SKM-1 treated with dmso at 0.1 percent for 144 hours (cell line): ENCODE measurements around the gene SYNGR1.

Experiments
- DNase-seq: peaks from one replicate; lab custom pipeline; 2025; ENCODE audit not compliant: unreplicated experiment; lab: John Stamatoyannopoulos, UW

The SYNGR1 gene, protein sequence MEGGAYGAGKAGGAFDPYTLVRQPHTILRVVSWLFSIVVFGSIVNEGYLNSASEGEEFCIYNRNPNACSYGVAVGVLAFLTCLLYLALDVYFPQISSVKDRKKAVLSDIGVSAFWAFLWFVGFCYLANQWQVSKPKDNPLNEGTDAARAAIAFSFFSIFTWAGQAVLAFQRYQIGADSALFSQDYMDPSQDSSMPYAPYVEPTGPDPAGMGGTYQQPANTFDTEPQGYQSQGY

DNA sequence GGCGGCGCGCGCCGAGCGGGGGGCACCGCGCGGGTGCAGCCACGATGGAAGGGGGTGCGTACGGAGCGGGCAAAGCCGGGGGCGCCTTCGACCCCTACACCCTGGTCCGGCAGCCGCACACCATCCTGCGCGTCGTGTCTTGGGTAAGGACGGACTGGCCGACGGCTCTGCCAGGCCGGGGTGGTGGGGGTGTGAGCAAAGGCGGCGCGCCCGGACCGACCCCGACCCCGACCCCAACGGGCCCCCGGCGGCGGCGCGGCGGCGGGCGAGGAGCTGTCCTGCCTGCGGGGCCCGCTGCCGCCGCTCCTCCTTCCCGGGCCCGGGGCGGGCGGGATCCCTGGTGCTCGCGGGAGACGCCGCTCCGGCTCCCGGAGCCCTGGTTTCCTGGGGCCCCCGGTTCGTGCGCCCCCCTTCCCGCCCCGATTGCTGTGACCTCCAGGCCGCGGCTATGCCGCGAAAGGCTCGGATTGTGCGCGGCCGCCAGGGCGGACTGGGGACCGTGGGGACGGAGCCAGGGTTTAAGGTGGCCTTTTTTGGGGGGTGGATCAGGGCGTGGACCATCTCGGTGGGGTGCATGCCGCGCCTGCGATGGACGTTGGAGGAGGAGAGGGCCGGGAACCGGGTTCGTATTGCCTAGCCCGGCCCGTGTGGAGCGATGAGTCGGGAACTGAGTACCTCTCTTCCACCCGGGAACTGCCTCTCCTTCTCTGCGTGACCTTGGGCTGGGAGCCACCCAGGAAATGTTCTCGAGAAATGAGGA is at the start of gene SYNGR1:
Gene SYNGR1 (plus strand): TSS at position 25 of the 760 bp plus-strand sequence. CDS start 20 bp downstream, at position 45.
- no peak for DNase-seq

DNA sequence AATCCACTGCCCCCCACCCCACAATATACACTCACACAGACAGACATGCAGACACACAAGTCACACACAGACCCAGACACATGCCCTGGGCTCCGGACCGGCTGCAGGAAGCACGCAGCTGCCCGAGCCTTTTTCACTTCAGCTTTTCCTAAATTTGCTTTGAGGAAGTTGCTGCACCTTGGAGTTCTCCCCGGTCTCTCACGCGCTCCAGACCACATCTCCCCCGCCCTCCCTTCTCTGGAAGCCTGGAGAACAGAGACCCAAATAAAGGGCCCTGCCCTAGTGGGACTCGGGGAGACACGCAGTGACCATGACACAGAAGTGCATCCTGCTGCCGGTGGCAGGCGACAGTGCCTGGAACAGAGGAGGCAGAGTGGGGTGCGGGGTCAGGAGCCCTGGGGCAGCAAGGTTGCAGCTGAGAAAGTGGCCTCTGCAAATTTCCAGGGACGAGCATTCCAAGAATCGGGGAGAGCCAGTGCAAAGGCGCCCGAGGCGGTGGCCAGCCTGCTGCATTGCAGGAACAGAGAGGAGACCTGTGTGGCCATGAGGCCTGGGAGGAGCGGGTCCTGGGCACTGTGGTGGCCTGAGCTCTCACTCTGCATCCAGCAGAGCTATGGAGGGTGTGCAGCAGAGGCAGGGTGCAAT is 49.5 kb upstream of the SYNGR1 start:
- DNase-seq, result peak; percentile 77

DNA sequence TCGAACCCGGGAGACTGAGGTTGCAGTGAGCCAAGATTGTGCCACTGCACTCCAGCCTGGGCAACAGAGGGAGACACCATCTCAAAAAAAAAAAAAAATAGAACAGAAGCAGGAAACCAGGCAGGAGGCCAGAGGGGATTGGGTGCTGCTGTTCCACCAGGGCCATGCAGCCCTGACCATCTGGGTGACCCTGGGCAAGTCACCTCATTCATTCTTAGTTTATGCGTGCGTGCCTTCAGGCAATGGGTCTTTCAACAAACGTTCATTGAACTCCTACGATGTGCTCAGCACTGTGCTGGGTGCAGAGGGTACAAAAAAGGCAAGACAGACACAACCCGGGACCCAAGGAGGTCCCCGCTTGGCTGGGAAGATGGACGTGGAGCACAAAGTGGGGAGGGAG is 48.7 kb upstream of the SYNGR1 start:
- no peak for DNase-seq

DNA sequence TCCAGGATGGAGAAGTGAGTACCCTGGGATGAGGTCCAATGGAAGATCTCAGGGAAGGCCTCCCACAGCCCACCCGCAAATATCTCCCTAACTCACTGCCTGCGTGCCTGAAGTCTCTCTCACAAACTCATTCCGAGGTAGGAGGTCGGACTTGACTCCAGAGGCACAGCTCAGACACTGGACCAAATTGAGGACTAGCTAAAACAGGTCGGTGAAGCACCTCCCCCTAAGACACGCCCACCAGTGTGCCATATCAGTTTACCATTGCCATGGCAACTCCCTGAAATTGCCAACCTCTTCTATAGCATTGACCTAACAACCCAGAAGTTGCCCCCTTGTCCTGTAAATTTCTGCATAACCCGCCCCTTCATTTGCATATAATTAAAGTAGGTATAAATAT is 47.9 kb upstream of the SYNGR1 start:
- DNase-seq, result no peak

DNA sequence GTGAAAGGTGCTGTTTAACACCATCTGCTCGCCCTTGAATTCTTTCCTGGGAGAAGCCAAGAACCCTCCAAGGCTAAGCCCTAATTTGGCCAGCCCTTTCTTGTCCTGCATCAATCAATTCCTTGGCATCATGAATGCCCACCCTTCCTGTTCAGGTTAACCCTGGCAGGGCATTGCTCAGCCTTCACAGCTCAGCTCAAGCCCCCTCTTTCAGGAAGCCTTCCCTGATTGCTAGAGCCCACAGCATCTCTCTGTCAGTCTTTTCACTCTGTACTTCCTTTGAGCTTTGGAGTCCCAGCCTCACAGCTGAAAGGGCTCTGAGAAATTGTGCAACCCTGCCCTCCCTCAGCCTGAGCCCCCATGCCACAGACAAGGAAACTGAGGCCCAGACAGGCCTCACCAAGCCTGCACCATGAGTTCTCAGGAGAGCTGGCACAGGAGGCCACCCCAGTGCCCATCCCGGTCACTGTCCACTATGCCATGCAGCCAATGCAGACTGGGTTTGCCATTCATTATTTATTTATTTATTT is 47.3 kb upstream of the SYNGR1 start:
- no peak for DNase-seq

DNA sequence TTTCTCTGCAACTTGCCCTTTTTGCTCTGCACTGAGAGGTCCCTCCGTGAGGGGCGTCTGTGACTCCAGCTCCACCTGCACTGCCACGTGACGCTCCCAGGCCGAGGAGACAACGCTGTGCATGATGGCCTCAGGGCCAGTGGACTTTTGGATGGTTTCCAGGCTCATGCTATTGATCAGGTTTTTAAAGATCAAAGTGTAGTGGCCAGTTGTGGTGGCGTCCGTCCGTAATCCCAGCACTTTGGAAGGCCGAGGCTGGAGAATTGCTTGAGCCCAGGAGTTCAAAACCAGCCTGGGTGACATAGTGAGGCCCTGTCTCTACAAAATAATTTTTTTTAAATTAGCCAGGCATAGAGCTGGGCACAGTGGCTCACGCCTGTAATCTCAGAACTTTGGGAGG is 46.4 kb upstream of the SYNGR1 start:
- no peak for DNase-seq

DNA sequence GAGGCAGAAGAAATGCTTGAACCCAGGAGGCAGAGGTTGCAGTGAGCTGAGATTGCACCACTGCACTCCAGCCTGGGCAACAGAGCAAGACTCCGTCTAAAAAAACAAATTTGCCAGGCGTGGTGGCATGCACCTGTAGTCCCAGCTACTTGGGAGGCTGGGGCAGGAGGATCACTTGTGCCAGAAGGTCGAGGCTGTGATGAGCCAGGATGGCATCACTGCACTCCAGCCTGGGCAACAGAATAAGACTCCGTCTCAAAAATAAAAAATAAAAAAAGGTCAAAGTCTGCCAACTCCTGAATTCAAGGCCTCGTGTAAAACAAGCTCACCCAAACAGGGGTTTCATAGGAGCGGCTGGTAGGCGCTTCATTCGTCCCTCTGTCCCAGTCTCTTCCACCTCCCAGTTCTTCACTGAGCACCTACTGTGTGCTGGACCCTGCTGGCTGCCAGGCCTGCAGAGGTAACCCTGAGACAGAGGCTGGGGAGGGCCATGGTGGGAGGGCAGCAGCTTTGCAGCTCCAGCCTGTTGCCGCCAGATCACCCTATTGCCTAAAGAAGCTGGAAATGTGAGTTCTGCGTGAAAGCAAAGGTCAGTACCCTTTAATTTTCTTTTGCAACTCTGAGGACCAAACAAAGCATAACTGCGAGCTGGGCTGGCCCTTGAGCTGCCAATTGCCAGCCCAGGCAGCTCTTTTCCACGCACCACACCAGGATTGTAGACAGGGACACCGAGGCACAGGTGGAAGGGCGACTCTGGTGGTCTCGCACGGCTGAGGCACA is 45.7 kb upstream of the SYNGR1 start:
- no peak for DNase-seq

DNA sequence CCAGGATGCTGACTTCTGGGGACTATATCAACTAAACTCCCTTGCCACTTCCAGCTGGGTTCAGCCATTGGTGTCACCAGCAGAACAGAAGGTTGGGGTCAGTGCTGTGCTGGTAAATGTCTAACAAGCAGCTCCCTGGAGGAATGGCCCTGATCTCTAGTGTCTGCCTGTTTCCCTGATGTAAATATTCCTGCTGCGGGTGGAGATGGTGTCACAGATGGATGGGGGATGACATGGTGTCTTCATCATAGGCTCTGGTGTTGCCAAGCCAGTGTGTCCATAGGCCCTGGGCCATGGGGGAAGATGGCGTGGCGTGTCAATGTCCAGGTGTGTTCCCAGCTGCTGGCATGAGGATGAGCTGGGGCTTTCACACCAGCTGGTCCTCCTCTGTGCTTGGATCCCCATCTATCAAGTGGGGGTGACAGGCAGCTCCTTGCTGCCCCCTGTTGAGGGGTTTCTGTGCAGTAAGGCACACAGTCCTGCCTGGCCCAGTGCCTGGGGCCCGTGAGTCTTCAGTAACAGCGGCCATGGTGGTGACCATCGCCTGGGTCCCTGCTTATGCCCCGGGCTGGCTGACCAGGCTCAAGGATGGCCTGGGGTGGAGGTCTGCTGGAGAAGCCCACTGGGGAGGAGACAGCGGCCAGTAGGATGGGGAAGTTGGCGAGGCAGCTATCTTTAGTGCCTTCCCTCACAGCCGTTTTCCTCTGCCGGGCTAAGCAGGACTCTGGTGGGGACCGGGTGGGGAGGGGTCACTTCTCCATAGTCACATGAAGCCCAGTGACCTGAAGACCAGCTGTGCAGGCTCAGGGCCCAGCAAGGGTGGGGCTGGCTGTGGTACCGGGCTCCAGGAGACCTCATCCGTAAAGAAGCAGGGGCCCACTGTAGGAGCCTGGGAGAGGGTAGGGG is 43.1 kb upstream of the SYNGR1 start:
- DNase-seq, result no peak

DNA sequence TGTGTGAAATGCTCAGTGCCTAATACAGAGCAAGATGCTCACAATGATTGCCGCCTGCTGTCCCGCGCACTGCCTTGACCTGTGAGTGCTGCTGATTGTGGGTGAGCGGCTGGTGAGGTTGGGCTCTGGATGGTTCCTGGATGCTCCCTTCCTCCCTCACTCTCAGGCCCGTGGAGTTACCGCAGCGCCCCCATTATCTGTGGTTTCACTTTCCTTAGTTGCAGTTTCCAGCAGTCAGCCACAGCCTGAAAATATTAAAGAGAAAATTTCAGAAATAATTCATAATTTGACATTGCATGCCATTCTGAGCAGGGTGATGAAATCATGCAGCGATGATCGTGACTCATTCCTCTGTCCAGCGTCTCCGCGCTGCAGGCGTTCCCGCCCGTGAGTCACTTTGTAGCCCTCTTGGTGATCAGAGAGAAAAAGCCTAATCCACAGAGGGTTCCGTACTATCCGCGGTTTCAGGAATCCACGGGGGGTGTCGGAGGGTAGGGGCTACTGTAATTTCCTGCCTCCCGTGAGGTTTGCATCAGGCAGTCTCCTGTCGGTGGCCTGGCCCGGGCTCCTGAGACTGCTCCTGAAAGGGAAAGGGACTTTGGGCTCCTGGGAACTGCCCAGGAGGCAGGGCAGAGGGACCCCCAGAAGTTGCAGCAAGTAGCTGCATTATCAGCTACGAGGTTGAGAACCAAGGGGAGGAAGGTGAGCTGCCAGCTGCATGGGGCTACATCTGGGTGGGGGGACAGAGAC is 41.0 kb upstream of the SYNGR1 start:
- DNase-seq, result no peak

DNA sequence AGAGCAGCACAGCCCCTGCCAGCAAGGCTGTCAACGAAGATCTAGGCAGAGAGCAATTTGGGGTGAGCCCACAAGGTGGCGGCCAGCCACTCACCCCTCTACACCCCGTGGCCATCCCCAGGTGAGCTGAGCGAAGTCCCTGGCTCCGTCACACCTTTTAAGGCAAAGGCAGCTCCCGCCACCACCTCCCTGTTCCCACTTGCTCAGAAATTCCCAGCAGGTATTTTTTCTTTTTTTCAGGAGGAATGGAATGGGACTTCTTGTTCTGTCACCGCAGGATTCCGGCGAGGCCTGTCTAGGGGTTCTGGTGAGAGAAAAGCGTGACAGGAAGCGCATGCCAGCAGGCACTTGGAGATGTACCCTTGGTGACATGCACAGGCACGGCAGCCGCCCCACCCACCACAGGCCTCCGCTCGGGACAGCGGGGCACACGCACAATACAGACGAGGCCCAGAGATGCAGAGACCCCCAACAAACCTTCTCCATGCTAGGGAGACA is 40.4 kb upstream of the SYNGR1 start:
- no peak for DNase-seq

DNA sequence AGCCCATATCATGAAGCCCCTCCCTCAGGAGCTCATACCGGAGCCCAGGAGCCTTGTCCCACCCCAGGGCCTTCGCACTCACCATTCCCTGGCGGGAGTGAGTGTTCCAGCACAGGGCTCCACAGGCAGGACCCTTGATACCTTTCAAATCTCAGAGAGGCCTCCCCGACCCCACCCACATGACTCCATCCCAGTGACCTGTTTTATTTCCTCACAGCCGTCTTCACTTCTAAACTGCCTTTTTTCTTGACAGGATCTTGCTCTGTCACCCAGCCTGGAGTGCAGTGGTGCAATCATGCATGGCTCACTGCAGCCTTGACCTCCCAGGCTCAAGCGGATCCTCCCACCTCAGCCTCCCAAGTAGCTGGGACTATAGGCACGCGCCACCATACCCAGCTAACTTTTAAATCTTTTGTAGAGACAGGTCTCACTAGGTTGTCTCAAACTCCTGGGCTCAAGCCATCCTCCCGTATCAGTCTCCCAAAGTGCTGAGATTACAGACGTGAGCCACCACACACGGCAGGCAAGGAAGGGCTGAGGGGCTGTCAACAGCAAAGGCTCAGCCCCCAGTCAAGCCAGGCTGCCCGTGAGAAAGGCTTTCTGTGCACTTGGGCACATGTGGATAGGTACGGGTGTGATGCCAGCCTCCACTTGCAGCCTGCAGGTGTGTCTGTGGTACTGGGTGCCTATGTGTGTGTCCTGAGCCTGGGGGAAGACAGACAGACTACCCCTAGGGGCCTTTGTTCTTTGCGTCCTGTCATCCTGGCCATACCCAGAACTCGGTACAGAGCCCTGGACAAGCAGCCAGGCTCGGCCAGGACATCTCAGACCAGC is 39.7 kb upstream of the SYNGR1 start:
- no peak for DNase-seq

DNA sequence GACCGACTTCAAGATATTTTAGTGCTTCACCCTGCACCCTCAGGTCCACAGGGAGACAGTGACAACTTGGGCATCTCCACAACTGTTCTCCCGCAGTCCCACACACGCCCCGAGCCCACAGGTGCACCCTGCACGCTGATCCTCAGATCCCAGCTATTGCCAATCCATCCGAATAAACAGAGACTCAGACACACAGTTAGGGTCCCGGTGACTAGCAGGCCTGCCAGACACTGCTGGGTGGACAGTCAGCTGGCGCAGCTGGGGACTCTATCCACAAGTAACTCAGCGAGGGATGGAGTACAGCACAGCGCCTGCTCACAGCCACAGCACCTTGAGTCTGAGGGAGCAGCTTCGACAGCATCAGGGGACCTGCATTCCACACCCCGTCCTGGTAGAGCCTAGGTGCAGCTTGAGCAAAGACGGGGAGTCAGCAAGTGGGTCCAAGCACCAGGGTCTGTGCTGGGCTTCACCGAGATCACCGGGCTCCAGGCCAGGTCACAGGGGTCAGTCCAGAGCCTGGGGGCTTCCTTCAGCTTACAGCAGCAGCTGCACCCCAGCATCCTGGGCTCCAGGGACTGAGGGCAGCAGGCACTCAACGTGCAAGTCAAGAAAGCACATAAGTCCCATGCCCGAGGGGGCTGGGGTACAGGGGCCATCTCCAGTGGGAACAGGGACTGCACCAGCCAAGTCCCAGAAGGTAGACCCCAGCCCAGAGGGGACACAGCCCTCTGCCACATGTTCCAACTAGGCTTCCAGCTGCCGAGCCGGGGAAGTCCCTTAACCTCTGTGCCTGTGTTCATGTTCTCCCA is 38.0 kb upstream of the SYNGR1 start:
- DNase-seq, result no peak

DNA sequence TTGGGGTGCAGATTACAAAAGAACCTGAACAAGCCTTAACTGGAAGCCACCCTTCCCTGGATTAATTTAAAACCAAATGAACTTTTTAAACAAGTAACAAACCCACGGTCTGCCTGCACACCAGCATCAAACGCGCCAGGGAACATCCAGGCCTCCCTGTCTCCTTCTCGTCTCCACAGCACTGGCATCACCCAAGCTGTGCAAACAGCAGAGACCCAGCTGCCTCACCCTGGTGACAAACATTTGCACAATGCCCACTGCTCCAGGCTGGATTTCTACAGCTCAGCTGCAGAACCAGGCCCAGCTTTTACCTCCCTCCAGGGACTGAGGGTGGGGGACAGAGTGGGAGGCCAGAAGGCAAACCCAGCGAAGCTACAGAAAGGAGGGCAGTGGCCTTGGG is 37.4 kb upstream of the SYNGR1 start:
- DNase-seq, result no peak

DNA sequence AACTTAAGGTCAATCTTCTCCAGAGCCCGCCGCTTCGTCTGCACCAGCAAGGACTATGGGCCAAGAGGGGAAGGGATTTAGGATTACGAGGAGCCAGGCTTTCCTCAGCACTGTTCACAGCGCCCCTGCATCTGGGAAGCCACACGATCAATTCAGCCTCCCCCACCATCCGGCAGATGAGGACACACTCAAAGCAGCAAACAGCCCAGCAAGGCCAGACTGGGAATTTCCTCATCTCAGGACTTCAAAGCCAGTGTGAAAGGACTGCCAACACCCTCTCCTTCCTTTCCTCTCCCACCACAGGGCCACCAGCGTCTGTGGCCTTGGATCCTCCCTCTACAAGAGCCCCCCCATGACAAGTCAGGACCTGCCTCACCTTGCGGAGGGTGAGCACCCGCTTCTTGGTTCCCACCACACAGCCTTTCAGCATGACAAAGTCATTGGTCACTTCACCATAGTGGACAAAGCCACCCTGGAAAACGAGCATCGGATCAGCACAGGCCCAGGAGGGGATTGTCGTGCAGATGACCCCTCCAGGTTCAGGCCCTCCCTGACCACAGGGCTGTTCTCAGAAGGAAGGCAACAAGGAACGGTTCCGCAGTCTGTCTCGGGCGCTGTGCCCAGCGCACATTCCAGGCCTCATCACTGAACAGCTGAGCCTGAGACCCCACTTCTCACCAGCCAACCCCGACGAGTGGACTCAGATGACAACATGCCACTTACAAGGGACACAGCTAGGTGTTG is 36.4 kb upstream of the SYNGR1 start:
- DNase-seq, result no peak

DNA sequence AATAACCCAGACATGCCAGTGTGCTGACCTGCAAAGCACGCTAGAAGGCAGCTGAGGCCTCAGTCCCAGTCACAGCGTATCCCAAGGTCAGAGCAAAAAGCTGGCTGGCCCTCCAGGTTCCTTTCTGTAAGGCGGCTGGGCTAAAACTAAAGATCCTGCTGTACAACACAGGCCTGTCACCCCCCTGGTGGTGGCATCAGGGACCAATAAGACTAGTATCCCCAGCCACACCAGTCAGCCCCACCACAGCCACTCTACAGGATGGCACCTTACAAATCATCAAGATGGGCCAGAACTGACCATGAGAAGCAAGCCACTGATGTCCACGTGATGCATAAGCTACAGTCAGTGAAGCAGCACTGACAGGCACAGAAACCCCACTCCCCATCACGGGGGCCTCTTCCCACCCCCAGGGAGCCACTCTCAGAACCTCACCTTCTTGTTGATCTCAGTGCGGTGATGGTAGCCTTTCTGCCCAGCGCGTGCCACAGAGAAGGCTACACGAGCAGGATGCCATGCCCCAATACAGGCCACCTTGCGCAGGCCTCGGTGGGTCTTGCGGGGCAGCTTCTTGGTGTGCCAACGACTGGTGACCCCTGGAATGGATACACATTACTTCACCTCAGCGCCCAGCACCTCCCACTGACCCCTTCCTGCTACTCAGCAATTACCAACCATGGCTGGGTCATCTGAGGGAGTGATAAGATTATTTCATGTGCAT is 35.4 kb upstream of the SYNGR1 start:
- DNase-seq, result no peak

DNA sequence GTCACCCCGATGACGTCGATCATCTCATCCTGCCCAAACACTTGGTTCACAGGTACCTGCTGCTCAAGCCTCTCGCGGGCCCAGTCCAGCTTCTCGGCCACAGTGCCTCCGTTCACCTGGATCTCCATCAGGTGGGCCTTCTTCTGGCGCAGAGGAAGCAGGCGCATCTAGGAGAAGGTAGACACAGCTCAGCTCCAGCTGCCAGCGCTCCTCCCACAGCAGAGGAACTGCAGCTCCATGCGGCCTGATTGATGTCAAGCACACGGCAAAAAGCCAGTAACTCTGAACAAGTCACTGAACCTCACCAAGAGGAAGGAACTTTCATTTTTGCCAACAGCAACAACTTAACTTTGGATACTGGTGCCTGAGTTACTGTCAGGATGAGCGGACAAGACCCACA is 34.4 kb upstream of the SYNGR1 start:
- no peak for DNase-seq
